Adipocyte (in vitro differentiated cells): ENCODE measurements around the gene IL2RA.
"Not testable (repeated sequence)": the region's sequence is repeated elsewhere in the genome, so short reads cannot be mapped to it uniquely, and the experiment has no call there.

Experiments
- DNase-seq: peaks from one replicate; pipeline ENCODE4 v3.0.0-alpha.2; 2015; ENCODE audit warnings: low read depth
- H3K27me3 ChIP-seq: replicated peaks from 2 replicates; pipeline ENCODE4 v1.7.0; 2013; ENCODE audit warnings: mild to moderate bottlenecking, low read length, moderate library complexity; ENCODE audit not compliant: control insufficient read depth, insufficient read depth
- H3K36me3 ChIP-seq: 2 replicates; pipeline ENCODE4 v1.7.0; 2013; ENCODE audit warnings: low read length, mild to moderate bottlenecking, moderate library complexity; ENCODE audit not compliant: control insufficient read depth, insufficient read depth, severe bottlenecking
- H3K4me1 ChIP-seq: 2 replicates; pipeline ENCODE4 v1.7.0; 2013; ENCODE audit warnings: mild to moderate bottlenecking, low read length, moderate library complexity; ENCODE audit not compliant: control insufficient read depth, insufficient read depth
- H3K4me3 ChIP-seq: 2 replicates; pipeline ENCODE4 v1.7.0; 2013; ENCODE audit warnings: mild to moderate bottlenecking, low read length, moderate library complexity
- H3K9ac ChIP-seq: 2 replicates; pipeline ENCODE4 v1.7.0; 2013; ENCODE audit warnings: mild to moderate bottlenecking, low read length, moderate library complexity
- H3K9me3 ChIP-seq: 2 replicates; pipeline ENCODE4 v1.7.0; 2013; ENCODE audit warnings: mild to moderate bottlenecking, low read length, moderate library complexity; ENCODE audit not compliant: control insufficient read depth

Gene IL2RA

GRCh38 chr10:5971886-5972285 is 90.3 kb downstream of the IL2RA start:
- Histone ChIP-seq H3K36me3 (no peaks in the 10 kb centered on the region), H3K4me1 (peaks cover 24% of the 10 kb centered on the region), H3K4me3 (no peak overlapping the region), H3K27me3 (no peaks in the 10 kb centered on the region), H3K9ac (no peak overlapping the region), H3K9me3 (no peaks in the 10 kb centered on the region)
- DNase-seq: no peak

DNA sequence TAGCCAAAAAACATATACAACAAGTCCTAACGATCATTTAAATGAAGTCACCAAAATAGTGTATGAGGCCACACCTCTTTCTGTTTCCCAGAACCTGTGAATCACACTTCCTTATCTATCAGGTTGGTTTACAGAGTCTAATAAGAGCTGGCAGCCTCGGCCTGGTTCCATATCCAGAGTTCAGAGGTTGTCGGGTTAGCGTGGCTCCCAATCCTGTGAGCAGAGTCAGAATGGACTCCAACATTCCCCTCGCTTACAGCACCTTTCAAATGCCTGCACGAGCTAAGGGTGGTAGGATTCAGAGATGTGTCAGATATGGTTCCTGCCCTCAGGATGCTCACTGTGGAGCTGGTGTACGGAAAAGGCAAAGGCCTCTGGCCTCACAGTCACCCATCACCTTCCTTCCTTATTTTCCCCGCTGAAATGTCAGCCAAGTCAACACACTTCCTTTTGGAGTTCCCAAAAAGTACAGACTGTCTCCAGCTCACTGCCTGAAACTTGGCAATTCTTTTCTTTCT is 90.8 kb downstream of the IL2RA start:
- peaks cover 23% of the 10 kb centered on the region for H3K4me1 ChIP-seq
- DNase-seq: no peak
- no peaks in the 10 kb centered on the region for H3K9me3 ChIP-seq
- no peak overlapping the region for H3K4me3 ChIP-seq
- no peaks in the 10 kb centered on the region for H3K36me3 ChIP-seq
- H3K27me3 ChIP-seq: no peaks in the 10 kb centered on the region
- no peak overlapping the region for H3K9ac ChIP-seq

DNA sequence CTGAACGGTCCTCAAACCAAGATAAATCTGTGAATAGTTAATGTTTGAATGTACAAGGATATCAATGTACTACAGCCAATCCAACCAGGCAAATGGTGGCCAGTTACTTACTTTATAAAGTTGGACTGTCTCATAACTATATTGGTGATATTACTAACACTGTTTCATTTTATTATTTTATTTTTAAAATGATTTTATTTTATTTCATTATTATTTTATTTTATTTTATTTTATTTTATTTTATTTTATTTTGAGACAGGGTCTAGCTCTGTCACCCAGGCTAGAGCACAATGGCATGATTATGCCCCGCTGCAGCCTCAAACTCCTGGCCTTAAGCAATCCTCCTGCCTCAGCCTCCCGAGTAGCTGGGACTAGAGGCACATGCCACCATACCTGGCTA is 91.6 kb downstream of the IL2RA start:
- H3K36me3 ChIP-seq: no peaks in the 10 kb centered on the region
- no peaks in the 10 kb centered on the region for H3K27me3 ChIP-seq
- H3K9ac ChIP-seq: no peak overlapping the region
- peaks cover 16% of the 10 kb centered on the region for H3K4me1 ChIP-seq
- DNase-seq: no peak
- no peaks in the 10 kb centered on the region for H3K9me3 ChIP-seq
- no peak overlapping the region for H3K4me3 ChIP-seq

DNA sequence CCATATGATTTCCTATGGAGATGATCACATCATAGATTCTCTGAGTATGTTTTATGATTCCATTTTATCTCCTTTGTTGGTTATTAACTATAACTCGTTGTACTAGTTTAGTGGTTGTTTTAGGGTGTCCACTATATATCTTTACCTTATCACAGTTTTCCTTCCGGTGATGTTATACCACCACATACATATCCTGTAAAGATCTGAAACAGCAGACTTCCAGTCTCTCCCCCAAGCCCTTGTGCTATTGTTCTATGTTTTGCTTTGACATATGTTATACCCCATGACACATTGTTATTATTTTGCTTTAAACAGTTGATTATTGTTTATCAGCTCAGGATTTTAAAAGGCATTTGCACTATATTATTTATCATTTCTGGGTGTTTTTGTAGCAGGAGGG is 92.1 kb downstream of the IL2RA start:
- DNase-seq: no peak
- Histone ChIP-seq H3K4me3 (no peak overlapping the region), H3K27me3 (no peaks in the 10 kb centered on the region), H3K9ac (no peak overlapping the region), H3K36me3 (no peaks in the 10 kb centered on the region), H3K4me1 (peaks cover 14% of the 10 kb centered on the region), H3K9me3 (no peaks in the 10 kb centered on the region)

DNA sequence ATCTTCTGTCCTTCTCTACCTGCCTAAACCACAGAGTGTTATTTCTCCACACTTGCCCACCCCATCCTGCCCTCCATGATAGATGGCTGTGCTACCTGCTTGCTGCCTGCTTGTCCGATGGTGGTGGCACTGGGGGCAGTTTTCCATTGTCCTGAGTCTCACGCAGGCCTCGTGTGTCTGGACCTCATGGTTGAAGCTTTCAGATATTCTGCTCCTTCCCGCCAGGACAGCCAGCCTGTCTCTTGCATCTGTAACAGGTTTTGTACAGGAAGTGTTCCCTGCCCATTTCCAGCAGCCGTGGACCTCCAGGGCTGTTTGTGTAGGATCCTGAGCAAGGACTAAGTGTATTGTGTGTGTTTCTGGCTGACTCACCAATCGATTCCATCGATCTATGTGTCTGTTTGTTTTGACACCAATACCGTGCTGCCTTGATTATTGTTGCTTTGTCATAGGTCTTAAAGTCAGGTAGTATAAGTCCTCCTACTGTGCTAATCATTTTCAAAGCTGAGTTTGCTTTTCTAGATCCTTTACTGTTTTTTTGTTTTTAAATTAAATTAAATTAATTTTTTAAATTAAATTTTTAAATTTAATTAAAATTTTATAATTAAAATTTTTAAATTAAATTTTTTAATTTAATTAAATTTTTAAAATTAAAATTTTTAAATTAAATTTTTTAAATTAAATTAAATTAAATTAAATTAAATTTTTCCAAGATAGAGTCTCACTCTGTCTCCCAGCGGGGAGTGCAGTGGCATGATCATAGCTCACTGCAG is 93.3 kb downstream of the IL2RA start:
- H3K27me3 ChIP-seq: no peaks in the 10 kb centered on the region
- no peaks in the 10 kb centered on the region for H3K9me3 ChIP-seq
- DNase-seq: no peak
- no peak overlapping the region for H3K4me3 ChIP-seq
- peaks cover 14% of the 10 kb centered on the region for H3K4me1 ChIP-seq
- no peaks in the 10 kb centered on the region for H3K36me3 ChIP-seq
- no peak overlapping the region for H3K9ac ChIP-seq

DNA sequence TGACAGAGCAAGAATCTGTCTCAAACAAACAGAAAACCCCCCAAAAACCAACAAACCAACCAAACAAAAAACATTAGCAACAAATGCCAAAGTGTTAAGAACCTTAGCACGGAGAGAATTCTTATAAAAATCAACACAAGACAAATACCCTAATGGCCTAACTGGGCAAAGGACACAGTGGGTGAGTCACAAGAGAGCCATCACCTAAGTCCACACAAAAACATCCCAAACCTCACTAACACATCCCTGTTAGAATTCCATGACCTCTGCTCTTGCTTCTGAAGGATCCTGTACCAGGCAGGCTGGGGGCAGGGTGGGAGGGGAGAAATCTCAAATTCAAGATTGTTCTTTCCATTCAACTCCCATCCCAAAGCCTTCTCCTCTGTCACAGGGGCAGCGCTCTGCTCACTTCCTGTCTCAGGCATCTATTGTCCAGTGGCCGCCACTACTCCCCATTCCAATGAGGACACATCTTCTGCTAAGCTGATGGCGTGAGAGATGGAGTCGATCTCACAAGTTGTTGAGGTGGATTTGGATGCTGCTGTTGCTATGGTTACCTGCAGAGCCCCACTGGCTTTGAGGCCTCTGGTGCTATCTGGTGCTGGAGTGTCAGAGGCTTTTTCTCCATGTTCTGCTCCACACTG is 94.0 kb downstream of the IL2RA start:
- Histone ChIP-seq H3K9ac (no peak overlapping the region), H3K9me3 (no peaks in the 10 kb centered on the region), H3K36me3 (no peaks in the 10 kb centered on the region), H3K4me1 (peaks cover 14% of the 10 kb centered on the region), H3K27me3 (no peaks in the 10 kb centered on the region), H3K4me3 (no peak overlapping the region)
- no peak for DNase-seq

DNA sequence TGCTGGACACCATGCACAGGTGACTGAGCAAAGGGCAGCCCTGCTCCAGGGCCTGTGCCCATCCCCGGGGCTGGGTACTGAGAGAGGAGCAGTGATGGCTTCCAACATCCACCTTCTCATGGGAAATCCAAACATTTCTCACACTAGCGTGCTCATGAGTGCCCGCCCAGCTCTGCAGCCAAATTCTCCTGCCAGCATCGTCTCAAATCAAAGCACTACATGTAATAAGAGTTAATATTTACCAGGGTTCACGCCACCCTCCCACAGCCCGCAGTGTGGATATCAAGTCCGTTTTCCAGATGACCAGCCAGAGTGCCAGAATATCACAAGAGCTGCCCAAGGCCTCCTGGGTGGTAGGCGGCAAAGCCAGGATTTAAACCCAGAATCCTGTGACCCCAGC is 96.9 kb downstream of the IL2RA start:
- Histone ChIP-seq H3K27me3 (no peaks in the 10 kb centered on the region), H3K4me1 (no peaks in the 10 kb centered on the region), H3K4me3 (no peak overlapping the region), H3K36me3 (no peaks in the 10 kb centered on the region), H3K9ac (no peak overlapping the region), H3K9me3 (no peaks in the 10 kb centered on the region)
- no peak for DNase-seq

- Histone ChIP-seq H3K4me1 (no peaks in the 10 kb centered on the region), H3K4me3 (no peak overlapping the region), H3K36me3 (no peaks in the 10 kb centered on the region), H3K9me3 (no peaks in the 10 kb centered on the region), H3K9ac (no peak overlapping the region), H3K27me3 (no peaks in the 10 kb centered on the region)
- no peak for DNase-seq
Measured at GRCh38 chr10:5964736-5965135, 97.4 kb downstream of the IL2RA start.

DNA sequence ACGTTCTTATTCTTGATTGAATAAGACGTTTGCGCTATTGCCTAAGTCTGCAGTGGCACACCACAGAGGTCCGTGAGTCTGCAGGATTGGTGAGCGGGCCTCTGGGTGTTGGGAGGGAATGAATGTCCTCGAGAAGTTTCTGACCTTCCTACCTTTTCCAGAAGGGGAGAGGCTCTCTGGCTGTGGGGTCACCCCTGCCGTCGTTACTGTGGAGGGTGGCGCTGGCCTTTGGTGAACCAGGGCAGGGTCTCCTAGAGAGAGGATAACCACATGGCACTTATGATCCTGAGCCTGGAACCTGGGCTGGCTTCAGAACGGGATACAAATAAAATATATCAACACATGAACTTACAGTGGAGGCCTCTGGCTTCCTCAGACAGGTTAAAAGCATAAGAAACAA is 98.6 kb downstream of the IL2RA start:
- Histone ChIP-seq H3K9me3 (no peaks in the 10 kb centered on the region), H3K9ac (no peak overlapping the region), H3K4me3 (no peak overlapping the region), H3K27me3 (no peaks in the 10 kb centered on the region), H3K4me1 (no peaks in the 10 kb centered on the region), H3K36me3 (no peaks in the 10 kb centered on the region)
- no peak for DNase-seq

DNA sequence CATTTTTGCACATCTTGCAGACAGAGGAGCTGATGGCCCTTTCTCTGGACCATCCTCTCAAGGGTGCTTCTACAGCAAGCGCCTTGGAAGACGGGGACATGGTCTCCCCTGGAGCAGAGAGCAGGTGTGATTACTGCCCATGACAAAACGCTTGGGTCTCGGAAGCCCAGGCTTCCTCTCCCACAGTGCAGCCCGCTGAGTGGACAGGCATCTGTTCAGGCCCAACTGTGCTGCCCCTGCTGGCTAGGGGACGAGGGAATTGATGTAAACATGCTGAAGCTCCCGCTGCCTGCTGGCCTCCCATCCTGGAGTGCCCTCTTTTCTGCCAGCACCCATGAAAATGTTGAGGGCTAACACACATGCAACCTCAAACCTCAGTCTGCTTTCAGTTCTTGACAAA is 99.1 kb downstream of the IL2RA start:
- Histone ChIP-seq H3K4me3 (no peak overlapping the region), H3K4me1 (no peaks in the 10 kb centered on the region)
- DNase-seq: no peak

DNA sequence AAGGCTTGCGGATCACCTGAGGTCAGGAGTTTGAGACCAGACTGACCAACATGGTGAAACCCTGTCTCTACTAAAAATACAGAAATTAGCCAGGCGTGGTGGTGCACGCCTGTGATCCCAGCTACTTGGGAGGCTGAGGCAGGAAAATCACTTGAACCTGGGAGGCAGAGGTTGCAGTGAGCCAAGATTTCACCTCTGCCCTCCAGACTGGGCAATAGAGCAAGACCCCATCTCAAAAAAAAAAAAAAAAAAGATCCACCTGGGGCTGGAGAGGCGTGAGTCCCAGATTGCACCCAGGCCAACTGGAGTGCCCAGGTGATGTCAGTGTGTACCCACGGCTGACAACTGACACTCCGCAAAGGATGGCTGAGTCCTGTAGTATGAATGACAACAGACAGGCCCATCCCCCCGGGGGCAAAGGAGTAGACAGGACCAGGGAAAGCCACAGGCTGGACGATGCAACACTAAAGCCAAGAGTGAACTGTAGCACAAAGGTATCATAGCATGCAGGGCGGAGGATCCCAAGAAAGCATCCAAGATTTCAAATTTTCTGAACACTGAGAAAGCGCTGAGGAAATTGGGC is 99.7 kb downstream of the IL2RA start:
- H3K9ac ChIP-seq, H3K9me3 ChIP-seq, H3K36me3 ChIP-seq, H3K4me1 ChIP-seq, H3K27me3 ChIP-seq, DNase-seq, H3K4me3 ChIP-seq: not testable (repeated sequence)

More for the DNA sequence above, 99.1 kb downstream of the IL2RA start:
- no peak overlapping the region for H3K9ac ChIP-seq
- H3K9me3 ChIP-seq: no peaks in the 10 kb centered on the region
- no peaks in the 10 kb centered on the region for H3K27me3 ChIP-seq
- H3K36me3 ChIP-seq: no peaks in the 10 kb centered on the region
